D341Med (cell line): ENCODE data around the gene EOLA2.
"Not testable (repeated sequence)": the region's sequence is repeated elsewhere in the genome, so short reads cannot be mapped to it uniquely, and the experiment has no call there.

Source experiments
- DNase-seq: peaks from one replicate; pipeline ENCODE4 v3.0.0; 2012; ENCODE audit warnings: low spot score

EOLA2 gene

DNA sequence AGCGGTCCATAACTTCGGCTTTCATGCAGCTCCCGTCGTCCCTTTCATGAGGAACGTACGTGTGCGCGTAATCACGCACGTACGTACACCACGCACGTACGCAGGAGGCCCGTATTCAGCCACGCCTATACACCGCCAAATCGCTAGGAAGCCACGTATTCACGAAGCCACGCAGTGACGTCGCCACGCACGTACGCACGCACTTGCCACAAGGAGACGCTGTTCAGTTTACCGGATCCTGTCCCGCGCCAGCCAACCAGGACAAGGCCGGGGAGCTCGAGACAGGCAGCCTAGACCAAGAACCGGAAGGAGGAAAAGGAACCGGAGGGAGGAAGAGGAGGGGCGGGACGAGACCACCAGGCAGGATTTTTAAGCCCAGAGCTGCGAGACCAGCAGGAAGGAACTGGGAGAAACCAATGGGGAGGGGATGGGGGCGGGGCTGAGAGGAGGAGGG is at the start of gene EOLA2:
Gene EOLA2 (minus strand): TSS at position 65 of the 454 bp plus-strand sequence. CDS start 4,617 bp downstream, outside the sequence.
- peak; percentile 72 for DNase-seq

- no peak for DNase-seq
Observed at GRCh38 chrX:149987613-149988012, 49.3 kb upstream of the EOLA2 start.

DNA sequence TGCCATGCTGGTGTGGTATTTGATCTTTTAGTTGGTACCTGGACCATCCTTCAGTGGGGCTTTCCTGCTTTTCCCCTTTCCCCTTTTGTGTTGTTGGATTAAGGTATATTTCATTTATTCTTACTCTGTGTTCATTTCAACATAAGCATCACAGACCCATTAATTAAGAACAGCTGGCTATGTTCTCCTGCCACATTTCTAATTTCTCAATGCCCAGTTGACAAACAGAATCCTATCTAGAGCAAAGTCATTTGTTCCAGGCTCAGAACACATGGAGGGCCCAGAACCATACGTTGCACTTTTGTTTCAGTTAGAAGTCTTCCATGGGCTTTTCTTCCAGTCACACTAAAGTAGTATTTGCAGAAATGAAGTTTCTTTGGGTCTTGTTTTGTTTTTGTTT is 46.1 kb upstream of the EOLA2 start:
- DNase-seq, result no peak

GRCh38 chrX:149982310-149982709 is 44.0 kb upstream of the EOLA2 start:
- DNase-seq, result no peak

- DNase-seq, result no peak
Observed at GRCh38 chrX:149979126-149979644, 40.9 kb upstream of the EOLA2 start.

DNA sequence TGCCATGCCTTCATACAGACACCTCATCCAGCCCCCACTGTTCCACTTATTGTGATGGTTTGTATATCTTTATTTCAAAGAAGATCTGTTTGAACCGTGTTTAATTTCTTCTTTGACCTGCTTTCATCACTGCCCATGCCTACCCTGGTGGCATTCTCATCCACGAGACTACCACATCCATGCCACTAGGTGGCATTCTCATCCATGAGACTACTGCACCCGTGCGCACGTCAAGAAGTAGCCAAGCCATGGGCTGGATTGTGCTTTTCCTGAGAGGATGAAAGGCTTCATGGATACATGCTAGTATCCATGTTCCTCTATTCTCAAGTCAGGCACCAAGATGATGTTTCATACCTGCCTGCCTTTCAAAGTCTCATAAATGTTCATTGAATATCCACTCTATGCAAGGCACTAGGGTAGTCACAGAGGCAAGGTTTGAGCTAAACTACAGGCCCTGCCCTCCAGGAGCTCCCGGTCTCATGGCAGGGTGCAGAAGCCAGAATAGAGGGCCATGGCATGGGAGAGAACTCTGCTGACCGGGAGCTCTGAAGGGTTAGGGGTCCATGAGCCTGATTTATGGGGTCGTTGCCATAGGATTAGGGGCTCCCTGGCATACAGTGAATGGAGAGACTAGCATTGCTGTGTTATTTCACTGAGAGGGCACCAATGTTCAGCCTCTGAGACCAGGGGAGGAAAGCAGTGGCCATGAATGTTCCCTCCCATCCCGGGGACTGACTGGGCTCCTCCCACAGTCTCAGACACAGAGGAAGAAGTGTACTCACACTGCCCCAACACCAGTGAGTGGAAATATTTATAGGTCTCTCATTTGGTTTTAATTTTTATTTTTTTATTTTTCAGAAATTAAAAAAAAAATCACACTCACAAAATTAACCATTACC is 24.8 kb upstream of the EOLA2 start:
- peak; percentile 68 for DNase-seq

DNA sequence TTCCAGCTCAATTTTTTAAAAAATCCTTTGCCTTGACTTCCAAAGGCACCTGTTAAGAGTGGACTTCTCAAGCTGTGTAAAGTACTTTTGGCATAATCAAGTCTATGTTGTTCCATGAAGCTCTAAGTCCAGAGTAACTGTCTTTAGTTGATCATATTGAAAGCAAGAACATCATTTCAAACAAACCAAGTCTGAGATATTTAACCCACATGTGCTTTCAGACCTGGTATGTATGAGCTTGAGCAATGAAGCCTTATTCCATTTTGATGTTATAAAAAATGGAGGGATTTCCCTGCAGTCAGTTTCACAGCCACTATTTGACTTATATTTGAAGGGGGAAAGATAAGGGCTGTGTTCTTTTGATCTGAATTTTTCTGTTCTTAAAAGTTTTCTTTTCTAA is 23.7 kb upstream of the EOLA2 start:
- DNase-seq, result no peak

GRCh38 chrX:149961572-149961971 is 23.3 kb upstream of the EOLA2 start:
- DNase-seq, result no peak

DNA sequence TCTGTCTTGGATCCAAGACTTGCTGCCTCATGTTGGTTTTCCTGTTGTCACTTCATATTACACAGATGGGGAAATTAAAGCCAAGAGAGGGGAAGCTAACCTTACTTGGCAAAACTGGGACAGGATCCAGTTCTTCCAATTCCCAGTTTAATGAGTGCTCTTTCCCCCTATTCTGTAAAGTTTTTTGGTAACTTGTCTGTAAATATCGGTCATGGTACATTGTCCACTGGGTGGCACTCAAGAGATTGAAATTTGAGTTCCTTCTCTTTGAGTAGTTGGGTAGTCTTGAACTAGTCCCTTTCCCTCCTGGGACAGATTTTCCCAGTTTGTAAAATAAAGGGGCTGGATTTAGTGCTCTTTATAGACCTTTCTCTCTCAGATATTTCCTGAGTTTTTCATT is 12.4 kb upstream of the EOLA2 start:
- peak; percentile 21 for DNase-seq

GRCh38 chrX:149949743-149950436 is 11.6 kb upstream of the EOLA2 start:
- DNase-seq, result no peak

DNA sequence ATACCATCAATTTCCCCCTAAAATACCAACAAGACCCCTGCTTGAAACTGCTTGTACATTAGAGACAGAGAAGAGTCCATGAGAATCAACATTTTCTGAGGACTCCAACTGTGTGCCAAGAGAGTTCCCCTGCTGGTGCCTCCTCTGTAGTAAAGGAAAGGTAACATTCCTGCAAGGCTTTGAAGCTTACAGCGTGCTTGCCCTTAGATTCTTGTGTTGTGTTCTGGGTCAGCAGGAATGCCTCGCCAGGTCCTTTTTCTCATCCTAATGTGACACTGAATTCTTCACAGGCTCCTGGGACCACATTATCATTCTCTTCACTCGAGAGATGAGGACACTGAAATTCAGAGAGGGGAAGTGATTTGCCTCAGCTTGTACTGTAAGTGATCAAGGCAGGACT is 9.7 kb upstream of the EOLA2 start:
- DNase-seq, result no peak

GRCh38 chrX:149946932-149947331 is 8.6 kb upstream of the EOLA2 start:
- not testable (repeated sequence) for DNase-seq

DNA sequence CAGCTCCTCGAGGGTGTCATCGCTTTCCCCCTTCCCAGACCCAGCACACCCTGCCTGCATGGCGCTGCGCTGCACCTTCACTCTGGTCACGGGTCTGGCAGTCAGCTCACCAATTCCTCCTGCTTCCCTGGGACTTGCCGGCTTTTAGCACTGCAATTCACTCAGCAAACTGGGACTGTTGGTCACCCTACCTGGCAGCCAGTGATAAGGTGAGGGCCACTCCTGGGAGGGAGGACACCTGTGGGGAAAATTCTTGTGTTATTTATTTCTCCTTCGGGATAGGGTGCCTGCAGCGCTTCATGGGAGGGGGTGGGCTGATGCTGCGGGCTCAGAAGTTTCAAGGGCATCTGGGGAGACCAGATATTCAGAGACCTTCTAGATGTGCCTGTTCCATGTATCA is 7.5 kb upstream of the EOLA2 start:
- not testable (repeated sequence) for DNase-seq

DNA sequence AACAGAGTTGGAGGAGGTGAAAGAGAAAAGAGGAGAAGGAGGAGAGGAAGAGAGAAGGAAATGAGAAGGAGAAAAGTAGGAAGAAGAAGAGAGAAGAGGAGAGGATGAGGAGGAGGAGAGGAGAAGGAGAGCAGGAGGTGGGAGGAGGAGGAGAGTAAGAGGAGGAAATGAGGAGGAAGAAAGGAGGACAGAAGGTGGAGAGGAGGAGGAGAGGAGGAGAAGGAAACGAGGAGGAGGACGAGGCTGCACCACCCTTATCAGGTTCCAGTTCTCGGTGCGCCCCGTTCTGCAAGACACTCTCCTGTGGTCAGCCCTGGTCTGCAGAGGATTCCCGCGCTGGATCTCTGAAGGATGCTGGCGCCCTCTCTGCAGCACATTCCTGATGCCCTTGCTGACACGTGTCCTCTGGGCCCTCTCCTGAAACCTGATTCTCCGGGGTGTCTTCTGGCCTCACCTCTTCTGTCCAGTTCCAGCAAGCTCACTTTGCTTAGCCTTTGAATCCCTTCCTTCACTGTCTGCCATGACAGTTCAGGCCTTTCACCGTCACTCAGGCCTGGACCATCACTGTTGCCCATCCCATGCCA is 6.9 kb upstream of the EOLA2 start:
- DNase-seq, result not testable (repeated sequence)

GRCh38 chrX:149940674-149941024 is 2.4 kb upstream of the EOLA2 start:
- not testable (repeated sequence) for DNase-seq

GRCh38 chrX:149939905-149940673 is 1.8 kb upstream of the EOLA2 start:
- DNase-seq, result peak; percentile 77

- DNase-seq, result no peak
Observed at GRCh38 chrX:149939655-149939904, 1.3 kb upstream of the EOLA2 start.

GRCh38 chrX:149938881-149939654 is 777 bp upstream of the EOLA2 start:
- peak; percentile 77 for DNase-seq

DNA sequence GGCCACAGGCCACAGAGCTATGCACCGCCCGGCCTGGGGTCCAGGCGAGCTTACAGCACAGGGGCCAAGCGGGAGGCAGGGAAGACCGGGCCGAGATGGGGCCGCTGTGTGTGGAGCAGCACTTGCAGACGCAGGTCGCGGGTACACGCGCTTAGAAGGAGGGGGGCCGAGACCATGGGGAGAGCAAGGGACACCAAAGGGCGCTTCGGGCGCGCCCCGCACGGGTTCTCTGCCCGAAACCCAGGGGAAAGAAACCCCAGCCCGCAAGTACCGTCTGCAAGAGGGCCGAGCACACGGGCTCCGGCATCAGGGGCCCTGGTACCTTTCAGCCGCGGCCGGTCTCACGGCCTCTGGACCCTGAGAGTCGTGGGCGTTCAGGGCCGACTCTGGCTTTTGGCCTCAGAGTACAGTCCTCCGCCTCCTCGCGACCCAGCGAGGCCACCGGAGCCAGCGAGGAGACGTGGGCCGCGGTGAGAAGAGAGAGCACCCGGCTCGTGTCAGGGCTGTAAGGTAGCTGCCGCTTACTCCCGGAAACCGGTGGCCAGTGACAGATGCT is 342 bp downstream of the EOLA2 start:
- DNase-seq, result peak; percentile 15

DNA sequence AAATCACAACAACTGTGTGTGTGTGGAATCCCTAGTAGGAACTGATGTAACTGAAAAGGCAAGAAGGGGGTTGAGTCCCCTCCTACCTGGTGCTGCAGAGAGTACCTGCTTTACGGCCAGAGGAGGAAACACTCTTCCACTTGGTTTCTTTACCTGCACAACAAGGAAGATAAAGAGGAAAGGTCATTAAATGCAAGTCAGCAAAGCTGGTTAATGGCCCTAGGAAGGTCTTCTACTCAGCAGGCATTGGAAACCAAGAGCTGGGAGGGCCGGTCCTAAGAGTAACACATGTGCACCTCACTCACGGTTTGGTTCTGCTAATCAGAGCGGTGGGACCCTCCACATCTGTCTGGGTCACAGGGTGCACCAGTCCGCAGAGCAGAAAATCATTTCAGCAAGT is 963 bp downstream of the EOLA2 start:
- DNase-seq, result not testable (repeated sequence)

GRCh38 chrX:149933547-149933946 is 4.7 kb downstream of the EOLA2 start:
- DNase-seq, result not testable (repeated sequence)
